ENCODE measurements around the gene CASK.

Gene CASK

DNA sequence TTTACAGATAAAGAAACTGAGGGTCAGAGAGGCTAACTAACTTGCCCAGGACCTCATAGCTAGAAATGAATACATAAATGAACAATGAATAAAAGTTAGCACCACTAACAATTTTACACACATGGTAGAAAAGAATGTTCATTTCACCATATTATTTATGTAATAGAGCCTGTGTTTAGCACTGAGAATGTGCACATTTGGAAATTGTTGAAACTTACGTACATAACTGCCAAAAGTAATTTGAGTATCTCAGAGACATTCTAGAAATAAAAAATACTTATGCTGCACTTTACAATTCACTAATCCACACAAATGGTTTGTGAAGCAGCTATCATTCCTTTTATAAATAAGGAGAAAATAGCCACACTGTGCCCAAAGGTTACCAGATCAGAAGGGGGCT is 9.9 kb downstream of the CASK start:
- TF ChIP-seq, protein P1, sequence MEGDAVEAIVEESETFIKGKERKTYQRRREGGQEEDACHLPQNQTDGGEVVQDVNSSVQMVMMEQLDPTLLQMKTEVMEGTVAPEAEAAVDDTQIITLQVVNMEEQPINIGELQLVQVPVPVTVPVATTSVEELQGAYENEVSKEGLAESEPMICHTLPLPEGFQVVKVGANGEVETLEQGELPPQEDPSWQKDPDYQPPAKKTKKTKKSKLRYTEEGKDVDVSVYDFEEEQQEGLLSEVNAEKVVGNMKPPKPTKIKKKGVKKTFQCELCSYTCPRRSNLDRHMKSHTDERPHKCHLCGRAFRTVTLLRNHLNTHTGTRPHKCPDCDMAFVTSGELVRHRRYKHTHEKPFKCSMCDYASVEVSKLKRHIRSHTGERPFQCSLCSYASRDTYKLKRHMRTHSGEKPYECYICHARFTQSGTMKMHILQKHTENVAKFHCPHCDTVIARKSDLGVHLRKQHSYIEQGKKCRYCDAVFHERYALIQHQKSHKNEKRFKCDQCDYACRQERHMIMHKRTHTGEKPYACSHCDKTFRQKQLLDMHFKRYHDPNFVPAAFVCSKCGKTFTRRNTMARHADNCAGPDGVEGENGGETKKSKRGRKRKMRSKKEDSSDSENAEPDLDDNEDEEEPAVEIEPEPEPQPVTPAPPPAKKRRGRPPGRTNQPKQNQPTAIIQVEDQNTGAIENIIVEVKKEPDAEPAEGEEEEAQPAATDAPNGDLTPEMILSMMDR (conservative IDR thresholded peaks at IDR 0.05; ENCODE audit: low read depth, low read length): no peak
- DNase-seq (ENCODE audit: low read depth): no peak
- H3K4me3 ChIP-seq (ENCODE audit: low read depth, low read length): no peak overlapping the region

DNA sequence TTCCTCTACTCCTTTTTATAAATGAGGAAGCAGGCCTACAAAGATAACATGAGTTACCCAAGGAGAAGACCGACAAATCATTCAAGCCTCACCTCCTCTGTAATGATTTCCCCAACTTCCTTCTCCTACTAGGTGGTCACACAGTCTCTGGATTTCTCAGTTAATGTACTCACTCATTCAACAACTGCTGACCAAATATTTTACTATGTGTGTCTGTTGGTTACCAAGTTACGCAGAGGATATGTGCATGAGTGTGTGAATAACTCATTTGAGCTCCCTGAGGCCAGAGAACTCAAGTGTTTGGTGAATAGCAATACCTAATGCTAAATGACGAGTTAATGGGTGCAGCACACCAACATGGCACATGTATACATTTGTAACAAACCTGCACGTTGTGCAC is 10.4 kb downstream of the CASK start:
- TF ChIP-seq, protein P1 (conservative IDR thresholded peaks at IDR 0.05; ENCODE audit: low read depth, low read length): no peak
- H3K4me3 ChIP-seq (ENCODE audit: low read depth, low read length): no peak overlapping the region
- no peak for DNase-seq (ENCODE audit: low read depth)

DNA sequence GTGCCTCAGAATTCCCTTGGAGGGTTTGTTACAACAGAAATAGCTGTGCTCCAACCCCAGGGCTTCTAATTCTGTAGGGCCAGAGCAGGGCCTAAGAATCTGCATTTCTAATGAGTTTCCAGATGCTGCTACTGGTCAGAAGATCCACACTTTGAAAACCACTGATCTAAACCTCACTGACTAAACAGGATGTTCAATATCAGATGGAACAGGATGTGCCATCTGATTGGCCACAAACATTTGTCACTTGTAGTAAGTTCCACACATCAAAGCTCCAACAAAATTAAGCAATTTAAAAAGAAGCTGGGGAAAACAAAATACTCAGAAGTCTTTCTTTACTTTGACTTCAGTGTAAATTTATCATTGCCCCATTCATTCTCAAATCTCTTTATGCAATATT is 14.3 kb downstream of the CASK start:
- TF ChIP-seq, protein P1 (conservative IDR thresholded peaks at IDR 0.05; ENCODE audit: low read depth, low read length): no peak

DNA sequence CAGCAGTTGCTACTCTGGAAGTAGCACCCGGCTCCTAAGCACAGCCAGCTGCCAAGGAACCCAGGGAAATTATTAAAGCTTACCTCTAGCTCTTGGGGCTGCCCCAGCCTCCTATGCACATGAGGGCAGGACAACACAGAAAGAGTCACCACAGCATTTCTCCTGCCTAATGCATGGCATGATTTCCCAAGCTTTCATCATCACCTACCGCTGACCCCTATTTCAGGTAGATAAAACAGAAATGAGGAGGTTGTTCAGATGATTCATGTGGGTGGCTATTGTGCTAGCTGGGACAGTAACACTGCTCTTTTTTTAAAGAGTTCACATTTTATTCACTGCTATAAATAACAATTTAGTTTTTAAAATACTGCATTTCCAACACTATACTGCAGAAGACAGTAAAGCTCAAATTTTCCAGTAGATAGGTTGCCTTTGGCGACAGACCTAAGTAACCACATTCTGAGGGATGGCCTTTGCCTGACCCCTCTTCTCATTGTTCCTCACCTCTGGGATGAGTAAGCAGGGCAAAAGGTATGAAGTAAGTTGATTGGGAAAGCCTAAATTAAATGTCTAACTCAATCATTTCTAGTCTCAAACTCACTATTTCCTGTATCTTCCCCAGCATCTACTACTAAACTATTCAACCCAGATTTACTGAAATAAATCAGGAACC is 16.7 kb downstream of the CASK start:
- TF ChIP-seq, protein P1 (conservative IDR thresholded peaks at IDR 0.05; ENCODE audit: low read depth, low read length): no peak
- peak; percentile 39 for DNase-seq (ENCODE audit: low read depth)
- H3K4me3 ChIP-seq (ENCODE audit: low read depth, low read length): no peak overlapping the region

More for the DNA sequence above, 14.3 kb downstream of the CASK start:
- DNase-seq (ENCODE audit: low read depth): no peak
- no peak overlapping the region for H3K4me3 ChIP-seq (ENCODE audit: low read depth, low read length)

DNA sequence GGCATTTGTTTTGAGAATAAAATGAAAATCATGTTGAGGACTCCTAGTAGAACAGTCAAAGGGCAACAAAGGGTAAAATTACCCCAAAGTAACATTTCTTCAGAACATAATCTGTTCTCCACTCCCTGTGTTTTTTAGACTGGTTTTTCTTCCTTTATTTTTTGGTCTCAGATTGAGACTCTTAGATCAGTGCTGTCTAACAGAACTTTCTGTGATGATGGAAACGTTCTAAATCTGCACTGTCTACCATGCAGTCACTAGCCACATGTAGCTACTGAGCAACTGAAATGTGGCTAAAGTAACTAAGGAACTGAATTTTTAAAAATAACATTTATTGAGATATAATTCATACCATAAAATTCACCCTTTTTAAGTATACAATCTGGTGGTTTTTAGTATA is 19.8 kb downstream of the CASK start:
- no peak overlapping the region for H3K4me3 ChIP-seq (ENCODE audit: low read depth, low read length)
- TF ChIP-seq, protein P1 (conservative IDR thresholded peaks at IDR 0.05; ENCODE audit: low read depth, low read length): no peak
- DNase-seq (ENCODE audit: low read depth): no peak

DNA sequence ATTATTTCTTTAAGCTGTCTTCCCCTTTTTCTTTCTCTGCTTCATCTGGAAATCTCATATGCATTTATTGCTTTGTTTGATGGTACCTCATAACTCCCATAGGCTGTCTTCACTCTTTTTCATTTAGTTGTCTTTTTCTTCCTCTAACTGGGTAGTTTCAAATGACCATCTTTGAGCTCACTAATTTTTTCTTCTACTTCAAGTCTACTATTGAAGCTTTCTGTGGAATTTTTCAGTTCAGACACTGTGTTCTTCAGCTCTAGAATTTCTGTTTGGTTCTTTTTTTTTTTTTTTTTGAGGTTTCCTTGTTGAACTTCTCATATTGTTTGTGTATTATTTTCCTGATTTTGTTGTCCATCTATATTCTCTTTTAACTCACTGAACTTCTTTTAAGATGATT is 23.0 kb downstream of the CASK start:
- TF ChIP-seq, protein P1 (conservative IDR thresholded peaks at IDR 0.05; ENCODE audit: low read depth, low read length): no peak
- no peak for DNase-seq (ENCODE audit: low read depth)
- H3K4me3 ChIP-seq (ENCODE audit: low read depth, low read length): no peak overlapping the region

DNA sequence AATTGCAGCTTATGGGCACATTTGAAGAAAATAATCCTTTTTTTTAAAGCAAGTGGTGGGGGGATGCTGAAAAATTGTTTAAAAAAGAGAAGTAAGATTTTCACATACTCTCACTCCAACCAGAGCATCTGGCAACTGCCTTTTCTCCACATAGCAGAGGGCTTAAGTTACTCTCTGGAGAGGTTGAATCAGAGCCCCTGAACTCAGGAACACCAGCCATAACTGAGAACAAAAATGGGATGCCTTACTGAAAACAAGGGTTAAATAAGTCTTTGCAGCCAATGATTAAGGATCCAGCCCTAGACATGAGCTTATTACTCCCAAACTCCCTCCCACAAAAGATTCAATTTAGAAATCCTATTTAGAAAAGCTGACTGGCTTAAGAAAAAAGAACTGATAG is 27.5 kb downstream of the CASK start:
- no peak overlapping the region for H3K4me3 ChIP-seq (ENCODE audit: low read depth, low read length)
- TF ChIP-seq, protein P1 (conservative IDR thresholded peaks at IDR 0.05; ENCODE audit: low read depth, low read length): no peak

More for the DNA sequence above, 27.5 kb downstream of the CASK start:
- no peak for DNase-seq (ENCODE audit: low read depth)
